Stimulated activated CD8-positive, alpha-beta memory T cell treated with anti-CD3 and anti-CD28 coated beads, Interleukin-7, amount 100 ng/mL, for 4 hours (primary cell): ENCODE data around the gene ACSL1.
"Not testable (repeated sequence)": the region's sequence is repeated elsewhere in the genome, so short reads cannot be mapped to it uniquely, and the experiment has no call there.

Source experiments
- DNase-seq, 2 donors: peaks; one replicate each; pipeline ENCODE4 v3.0.0-alpha.2; 2020; ENCODE audit warnings: low read depth in 2 of 2

ACSL1 gene

GRCh38 chr4:184755278-184755677, 70.5 kb downstream of the ACSL1 start:
- no peak for DNase-seq

- no peak for DNase-seq
These were observed 73.1 kb downstream of the ACSL1 start for GRCh38 chr4:184752496-184753275.

DNA sequence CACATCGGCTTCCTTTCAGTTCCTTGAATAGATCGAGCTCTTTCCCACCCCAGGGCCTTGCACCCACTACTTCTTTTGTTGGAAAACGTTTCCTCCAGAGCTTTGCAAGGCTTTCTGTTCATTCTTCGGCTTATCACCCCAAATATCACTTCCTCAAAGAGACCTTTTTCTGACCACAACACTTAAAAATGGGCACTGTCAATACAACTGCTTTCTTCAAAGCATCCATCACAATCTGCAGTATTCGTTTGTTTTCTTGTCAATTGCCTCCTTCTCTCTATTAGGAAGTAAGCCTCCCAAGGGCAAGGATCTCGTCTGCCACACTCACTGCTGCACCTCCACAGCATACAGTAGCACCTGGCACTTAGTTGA, 74.2 kb downstream of the ACSL1 start:
- DNase-seq: no peak

GRCh38 chr4:184750926-184751584, 74.7 kb downstream of the ACSL1 start:
- DNase-seq: no peak

DNA sequence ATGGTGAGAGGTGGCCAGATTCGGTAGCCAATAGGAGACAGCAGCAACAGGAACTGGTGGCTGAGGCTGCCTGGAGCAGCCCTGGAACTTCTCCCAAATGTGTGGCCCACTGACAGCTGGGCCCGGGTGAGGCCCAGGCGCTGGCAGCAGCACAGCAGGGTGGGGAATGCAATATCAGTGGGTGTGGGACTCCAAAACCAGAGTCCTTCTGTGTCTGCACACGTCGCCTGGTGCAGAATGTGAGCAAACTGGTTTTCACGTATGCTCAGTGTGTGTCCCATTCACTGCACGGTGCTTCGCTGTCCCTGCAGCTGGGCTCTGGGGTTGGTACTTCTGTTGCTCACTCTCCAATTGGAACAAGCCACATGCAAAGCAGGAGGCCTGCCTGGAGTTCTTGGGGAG, 77.5 kb downstream of the ACSL1 start:
- no peak for DNase-seq

DNA sequence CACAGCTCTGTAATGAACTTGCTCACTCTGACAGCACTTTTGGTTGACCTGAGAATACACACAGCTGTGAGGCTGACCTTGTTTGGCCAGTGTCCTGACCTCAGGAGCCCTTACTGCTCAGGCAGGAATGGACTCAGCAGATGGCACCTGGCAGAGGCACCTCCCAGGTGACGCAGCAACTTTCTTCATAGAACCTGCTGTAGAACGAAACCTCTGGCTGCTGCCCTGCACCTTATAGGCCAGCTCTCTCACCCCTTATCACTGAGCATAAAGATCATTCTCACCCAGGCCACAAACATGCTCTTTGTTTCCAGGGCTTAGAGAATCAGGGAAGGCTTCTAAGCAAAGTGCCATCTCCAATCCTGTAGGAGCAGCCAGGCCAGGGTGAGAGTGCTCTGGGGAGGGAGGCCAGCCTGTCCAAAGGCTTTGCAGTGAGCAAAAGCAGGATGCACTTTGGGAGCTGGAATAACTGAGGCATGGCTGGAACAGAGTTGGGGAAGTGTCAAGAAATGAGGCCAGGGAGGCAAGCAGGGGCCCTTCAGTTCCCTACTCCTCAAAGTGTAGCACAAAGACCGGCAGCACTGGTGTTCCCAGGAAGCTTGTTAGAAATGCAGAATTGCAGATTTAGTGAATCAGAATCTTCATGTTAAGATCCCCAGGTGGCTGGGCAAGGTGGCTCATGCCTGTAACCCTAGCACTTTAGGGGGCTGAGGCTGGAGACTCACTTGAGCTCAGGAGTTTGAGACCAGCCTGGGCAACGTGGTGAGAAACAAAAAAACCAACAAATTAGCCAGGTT, 78.5 kb downstream of the ACSL1 start:
- DNase-seq: no peak

- DNase-seq: peak; percentile 38 to 54
These were observed 79.7 kb downstream of the ACSL1 start for GRCh38 chr4:184745831-184746795.

DNA sequence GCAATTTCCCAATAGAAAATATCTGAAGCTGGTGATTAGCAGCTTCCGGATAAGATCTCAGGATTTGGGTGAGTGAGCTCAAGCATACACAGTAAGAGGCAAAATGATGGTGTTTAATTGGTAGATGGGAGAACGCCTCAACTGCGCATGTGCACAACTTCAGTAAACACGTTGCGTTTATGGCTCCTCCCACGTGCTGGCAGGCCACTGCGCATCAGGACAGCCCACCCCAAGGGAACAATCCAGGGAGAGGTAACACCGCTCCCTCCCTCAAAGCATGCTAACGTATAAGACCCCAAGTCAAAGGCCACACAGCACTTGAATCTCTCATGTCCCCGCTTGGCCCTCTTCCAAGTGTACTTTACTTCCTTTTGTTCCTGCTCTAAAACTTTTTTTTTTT, 81.5 kb downstream of the ACSL1 start:
- no peak for DNase-seq

- no peak for DNase-seq
These were observed 82.1 kb downstream of the ACSL1 start for GRCh38 chr4:184743650-184744049.

- DNase-seq: not testable (repeated sequence)
These were observed 84.1 kb downstream of the ACSL1 start for GRCh38 chr4:184741651-184742050.

- no peak for DNase-seq
These were observed 84.8 kb downstream of the ACSL1 start for GRCh38 chr4:184740980-184741391.

GRCh38 chr4:184739575-184739974, 86.2 kb downstream of the ACSL1 start:
- DNase-seq: not testable (repeated sequence)

DNA sequence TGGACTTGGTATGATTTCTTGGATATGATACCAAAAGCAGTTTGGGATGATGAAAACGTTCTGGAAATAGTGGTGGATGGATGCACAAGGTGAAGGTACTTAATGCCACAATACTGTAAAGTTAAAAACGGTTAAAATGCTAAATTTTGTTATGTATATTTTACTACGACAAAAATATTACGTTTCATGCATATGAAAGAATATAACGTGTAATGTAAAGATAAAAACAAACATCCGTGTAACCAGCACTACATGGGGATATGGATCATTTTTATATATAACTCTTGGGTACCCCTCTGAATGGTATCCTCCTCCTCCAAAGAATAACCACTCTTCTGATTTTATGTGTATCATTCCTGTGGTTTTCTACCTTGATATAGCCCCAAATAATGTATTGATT, 91.0 kb downstream of the ACSL1 start:
- DNase-seq: no peak

- DNase-seq: peak; percentile 90 to 91
These were observed 91.9 kb downstream of the ACSL1 start, which contains the start of gene CENPU for GRCh38 chr4:184733654-184734524. Gene CENPU, minus strand, starts transcription at chr4:184734096. Its CDS starts 34 bp downstream, at chr4:184734062.

DNA sequence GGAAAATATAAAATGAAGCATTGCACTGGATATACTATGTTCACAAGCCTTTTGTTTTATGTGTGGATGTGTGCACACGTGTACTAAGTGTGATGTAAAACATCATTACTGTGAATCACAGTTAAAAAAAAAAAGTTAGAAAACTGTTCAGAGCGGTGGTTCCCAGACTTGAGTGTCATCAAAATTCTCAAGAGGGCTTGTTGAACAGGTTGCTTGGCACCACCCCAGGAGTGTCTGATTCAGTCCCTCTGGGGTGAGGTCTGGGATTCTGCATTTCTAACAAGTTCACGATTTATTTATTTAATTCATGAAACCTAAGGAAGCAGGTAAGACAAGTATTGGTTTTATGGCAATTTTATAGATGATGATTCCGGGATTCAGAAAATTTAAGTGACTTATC, 93.6 kb downstream of the ACSL1 start:
- DNase-seq: no peak

- DNase-seq: no peak
These were observed 94.7 kb downstream of the ACSL1 start for GRCh38 chr4:184731056-184731455.

DNA sequence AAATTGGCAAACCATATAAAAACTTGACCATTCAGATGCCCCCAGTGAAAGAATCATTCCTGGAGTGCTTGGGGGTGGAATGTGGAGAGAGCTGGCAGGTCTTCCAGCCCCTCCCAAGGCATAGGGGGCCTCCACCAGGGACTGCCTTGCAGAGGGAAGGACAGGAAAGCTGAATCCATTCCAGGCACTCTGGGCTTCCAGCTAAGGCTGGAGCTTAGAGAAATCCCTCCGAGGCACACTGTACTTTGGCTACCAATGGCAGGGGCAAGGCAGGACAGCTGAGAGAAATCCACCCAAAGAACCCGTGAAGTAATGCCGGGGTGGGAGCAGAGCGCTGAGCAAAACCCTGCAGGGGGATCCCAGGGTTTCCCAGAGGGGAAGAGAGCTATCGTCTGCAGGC, 95.8 kb downstream of the ACSL1 start:
- no peak for DNase-seq

DNA sequence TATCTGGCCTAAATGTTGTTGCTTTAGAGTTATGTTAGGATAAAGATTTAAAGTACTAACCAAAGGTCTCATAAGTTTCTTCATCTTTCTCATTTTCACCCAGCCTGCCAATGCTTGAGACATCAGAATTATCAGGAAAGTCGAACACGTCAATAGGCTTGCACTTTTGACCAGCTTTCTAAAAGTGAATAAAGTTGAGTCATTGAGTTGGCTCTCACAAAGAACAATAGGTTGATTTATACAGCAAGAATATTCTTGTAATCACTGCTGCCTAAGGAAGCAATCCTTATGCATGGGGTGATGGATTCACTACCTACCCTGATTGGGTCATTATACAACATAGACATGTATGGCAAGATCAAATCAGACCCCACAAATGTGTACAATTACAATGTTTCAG, 96.9 kb downstream of the ACSL1 start:
- no peak for DNase-seq

- DNase-seq: no peak
These were observed 98.3 kb downstream of the ACSL1 start for GRCh38 chr4:184727430-184727829.

- DNase-seq: no peak
These were observed 103.0 kb downstream of the ACSL1 start for GRCh38 chr4:184722798-184723197.
